GM21717 (cell line): Measurements from ENCODE around the gene ACTL6B.
A peak's percentile ranks its signal among the peaks of the same experiment; 100 is the strongest.
"Not testable (repeated sequence)": the region's sequence is repeated elsewhere in the genome, so short reads cannot be mapped to it uniquely, and the experiment has no call there.

Source experiments
- ATAC-seq: cut with Tn5 transposase; IDR thresholded peaks from one replicate; pipeline ENCODE4 v1.9.1; 2021; ENCODE audit warnings: mild to moderate bottlenecking, moderate library complexity; ENCODE audit not compliant: unreplicated experiment

Gene ACTL6B

GRCh38 chr7:100655908-100656674 is at the start of gene ACTL6B:
TSS of gene ACTL6B (minus strand) at chr7:100656448. CDS start at chr7:100656354, 94 bp downstream.
- no peak for ATAC-seq

GRCh38 chr7:100705320-100705752 is 49.1 kb upstream of the ACTL6B start:
- ATAC-seq, result peak; percentile 53

GRCh38 chr7:100701089-100701488 is 44.8 kb upstream of the ACTL6B start:
- not testable (repeated sequence) for ATAC-seq

- ATAC-seq, result no peak
These were observed 42.8 kb upstream of the ACTL6B start for GRCh38 chr7:100699018-100699417.

GRCh38 chr7:100696123-100696521 is 39.9 kb upstream of the ACTL6B start:
- ATAC-seq, result no peak

GRCh38 chr7:100694098-100694745 is 38.0 kb upstream of the ACTL6B start, which contains the start of gene GIGYF1:
TSS of gene GIGYF1 (minus strand) at chr7:100694250. CDS start at chr7:100688238, 6,012 bp downstream.
- ATAC-seq, result peak; percentile 36

- peak; percentile 25 for ATAC-seq
These were observed 37.3 kb upstream of the ACTL6B start for GRCh38 chr7:100693312-100694097.

GRCh38 chr7:100692578-100692961 is 36.3 kb upstream of the ACTL6B start:
- ATAC-seq, result no peak

- ATAC-seq, result no peak
These were observed 35.7 kb upstream of the ACTL6B start for GRCh38 chr7:100691676-100692577.

- ATAC-seq, result no peak
These were observed 33.2 kb upstream of the ACTL6B start for GRCh38 chr7:100689230-100690135.

GRCh38 chr7:100688326-100688860 is 32.1 kb upstream of the ACTL6B start:
- no peak for ATAC-seq

GRCh38 chr7:100687751-100688300 is 31.6 kb upstream of the ACTL6B start:
- no peak for ATAC-seq

GRCh38 chr7:100687261-100687660 is 31.0 kb upstream of the ACTL6B start:
- no peak for ATAC-seq

- no peak for ATAC-seq
These were observed 30.6 kb upstream of the ACTL6B start for GRCh38 chr7:100686822-100687211.

- ATAC-seq, result no peak
These were observed 30.1 kb upstream of the ACTL6B start for GRCh38 chr7:100686201-100686821.

GRCh38 chr7:100685631-100686145 is 29.4 kb upstream of the ACTL6B start:
- ATAC-seq, result no peak

- no peak for ATAC-seq
These were observed 28.9 kb upstream of the ACTL6B start for GRCh38 chr7:100685049-100685605.

GRCh38 chr7:100684534-100685042 is 28.3 kb upstream of the ACTL6B start:
- ATAC-seq, result no peak
